ENCODE measurements around the gene LHFPL4.

DNA sequence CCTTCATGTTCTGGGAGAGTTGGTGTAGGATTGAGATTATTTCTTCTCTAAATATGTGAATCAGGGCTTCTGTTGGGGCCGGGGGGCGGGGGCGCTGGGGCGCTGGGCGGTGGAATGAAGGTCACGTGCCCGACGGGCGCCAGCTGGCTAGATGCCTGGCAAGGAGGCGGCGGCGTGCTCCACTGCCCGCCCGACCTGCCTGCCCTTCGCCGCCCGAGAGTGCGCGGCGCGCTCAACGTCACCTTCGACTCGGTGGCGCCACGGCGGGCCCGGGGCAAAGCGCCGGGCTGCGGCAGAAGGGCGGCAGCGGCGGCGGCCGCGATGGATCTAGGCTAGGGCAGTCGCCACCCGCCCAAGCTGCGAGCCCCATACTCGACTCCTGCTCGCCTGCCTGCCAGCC lies 47.0 kb upstream of the LHFPL4 start:
- TF ChIP-seq, protein P1, sequence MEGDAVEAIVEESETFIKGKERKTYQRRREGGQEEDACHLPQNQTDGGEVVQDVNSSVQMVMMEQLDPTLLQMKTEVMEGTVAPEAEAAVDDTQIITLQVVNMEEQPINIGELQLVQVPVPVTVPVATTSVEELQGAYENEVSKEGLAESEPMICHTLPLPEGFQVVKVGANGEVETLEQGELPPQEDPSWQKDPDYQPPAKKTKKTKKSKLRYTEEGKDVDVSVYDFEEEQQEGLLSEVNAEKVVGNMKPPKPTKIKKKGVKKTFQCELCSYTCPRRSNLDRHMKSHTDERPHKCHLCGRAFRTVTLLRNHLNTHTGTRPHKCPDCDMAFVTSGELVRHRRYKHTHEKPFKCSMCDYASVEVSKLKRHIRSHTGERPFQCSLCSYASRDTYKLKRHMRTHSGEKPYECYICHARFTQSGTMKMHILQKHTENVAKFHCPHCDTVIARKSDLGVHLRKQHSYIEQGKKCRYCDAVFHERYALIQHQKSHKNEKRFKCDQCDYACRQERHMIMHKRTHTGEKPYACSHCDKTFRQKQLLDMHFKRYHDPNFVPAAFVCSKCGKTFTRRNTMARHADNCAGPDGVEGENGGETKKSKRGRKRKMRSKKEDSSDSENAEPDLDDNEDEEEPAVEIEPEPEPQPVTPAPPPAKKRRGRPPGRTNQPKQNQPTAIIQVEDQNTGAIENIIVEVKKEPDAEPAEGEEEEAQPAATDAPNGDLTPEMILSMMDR (IDR thresholded peaks at IDR 0.05; ENCODE audit: insufficient read depth, low read length), result no peak
- TF ChIP-seq POLR2AphosphoS5 (IDR thresholded peaks at IDR 0.05; ENCODE audit: low read depth) (no peak), GABPA (IDR thresholded peaks at IDR 0.05; ENCODE audit: low read depth) (no peak)
- TF ChIP-seq, protein P2, sequence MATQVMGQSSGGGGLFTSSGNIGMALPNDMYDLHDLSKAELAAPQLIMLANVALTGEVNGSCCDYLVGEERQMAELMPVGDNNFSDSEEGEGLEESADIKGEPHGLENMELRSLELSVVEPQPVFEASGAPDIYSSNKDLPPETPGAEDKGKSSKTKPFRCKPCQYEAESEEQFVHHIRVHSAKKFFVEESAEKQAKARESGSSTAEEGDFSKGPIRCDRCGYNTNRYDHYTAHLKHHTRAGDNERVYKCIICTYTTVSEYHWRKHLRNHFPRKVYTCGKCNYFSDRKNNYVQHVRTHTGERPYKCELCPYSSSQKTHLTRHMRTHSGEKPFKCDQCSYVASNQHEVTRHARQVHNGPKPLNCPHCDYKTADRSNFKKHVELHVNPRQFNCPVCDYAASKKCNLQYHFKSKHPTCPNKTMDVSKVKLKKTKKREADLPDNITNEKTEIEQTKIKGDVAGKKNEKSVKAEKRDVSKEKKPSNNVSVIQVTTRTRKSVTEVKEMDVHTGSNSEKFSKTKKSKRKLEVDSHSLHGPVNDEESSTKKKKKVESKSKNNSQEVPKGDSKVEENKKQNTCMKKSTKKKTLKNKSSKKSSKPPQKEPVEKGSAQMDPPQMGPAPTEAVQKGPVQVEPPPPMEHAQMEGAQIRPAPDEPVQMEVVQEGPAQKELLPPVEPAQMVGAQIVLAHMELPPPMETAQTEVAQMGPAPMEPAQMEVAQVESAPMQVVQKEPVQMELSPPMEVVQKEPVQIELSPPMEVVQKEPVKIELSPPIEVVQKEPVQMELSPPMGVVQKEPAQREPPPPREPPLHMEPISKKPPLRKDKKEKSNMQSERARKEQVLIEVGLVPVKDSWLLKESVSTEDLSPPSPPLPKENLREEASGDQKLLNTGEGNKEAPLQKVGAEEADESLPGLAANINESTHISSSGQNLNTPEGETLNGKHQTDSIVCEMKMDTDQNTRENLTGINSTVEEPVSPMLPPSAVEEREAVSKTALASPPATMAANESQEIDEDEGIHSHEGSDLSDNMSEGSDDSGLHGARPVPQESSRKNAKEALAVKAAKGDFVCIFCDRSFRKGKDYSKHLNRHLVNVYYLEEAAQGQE (IDR thresholded peaks at IDR 0.05; ENCODE audit: insufficient replicate concordance, low read depth), result no peak

All from HL-60 (cell line).